Dermis microvascular lymphatic vessel endothelial cell (primary cell): ENCODE data around the gene NIBAN1. TPM values are rescaled to one million over a fixed set of nuclear protein-coding genes. Genes with fewer than 3 reads are reported as not detected.

ENCODE experiments used
- DNase-seq, 2 donors: peaks; one replicate each; pipeline versions ENCODE4 v3.0.0 to v3.0.0-alpha.2; 2010; ENCODE audit warnings: low read depth in 2 of 2
- total RNA-seq: library from RNA; depleted of rRNA; stranded (reverse); fragments of >200 nt; gene quantifications from 2 replicates; pipeline ENCODE4 v1.2.1, GENCODE V29; 2014

NIBAN1 gene
- total RNA-seq, 1 donor from 2014 or later, result 4.1 TPM

- DNase-seq, result no peak
Observed at GRCh38 chr1:184947497-184948256, 26.6 kb downstream of the NIBAN1 start.

- no peak for DNase-seq
Observed at GRCh38 chr1:184945678-184946412, 28.5 kb downstream of the NIBAN1 start.

- DNase-seq, result no peak
Observed at GRCh38 chr1:184945029-184945428, 29.3 kb downstream of the NIBAN1 start.

GRCh38 chr1:184943998-184944397 lies 30.3 kb downstream of the NIBAN1 start:
- no peak for DNase-seq

- no peak for DNase-seq
Observed at GRCh38 chr1:184941735-184942134, 32.6 kb downstream of the NIBAN1 start.

- no peak for DNase-seq
Observed at GRCh38 chr1:184941410-184941733, 32.9 kb downstream of the NIBAN1 start.

GRCh38 chr1:184940694-184941409 lies 33.5 kb downstream of the NIBAN1 start:
- no peak for DNase-seq

- DNase-seq, result no peak
Observed at GRCh38 chr1:184940226-184940625, 34.1 kb downstream of the NIBAN1 start.

- DNase-seq, result no peak
Observed at GRCh38 chr1:184937729-184938128, 36.6 kb downstream of the NIBAN1 start.

- DNase-seq, result no peak
Observed at GRCh38 chr1:184935920-184936798, 38.1 kb downstream of the NIBAN1 start.

GRCh38 chr1:184933944-184934343 lies 40.4 kb downstream of the NIBAN1 start:
- DNase-seq, result no peak

GRCh38 chr1:184932319-184932718 lies 42.0 kb downstream of the NIBAN1 start:
- DNase-seq, result no peak

GRCh38 chr1:184931566-184931965 lies 42.7 kb downstream of the NIBAN1 start:
- peak in 1 of 2 donors; percentile 17 for DNase-seq

- DNase-seq, result no peak
Observed at GRCh38 chr1:184930645-184931044, 43.7 kb downstream of the NIBAN1 start.

- no peak for DNase-seq
Observed at GRCh38 chr1:184930232-184930631, 44.1 kb downstream of the NIBAN1 start.

- DNase-seq, result no peak
Observed at GRCh38 chr1:184929711-184930202, 44.6 kb downstream of the NIBAN1 start.

GRCh38 chr1:184928394-184928793 lies 45.9 kb downstream of the NIBAN1 start:
- no peak for DNase-seq
